Left renal pelvis (tissue), 4 donors: ENCODE measurements around the gene NCS1. TPM values are rescaled to one million over a fixed set of nuclear protein-coding genes. Genes with fewer than 3 reads are reported as not detected.

ENCODE experiments used
- DNase-seq, 4 donors: peaks; one replicate each; pipeline ENCODE4 v3.0.0-alpha.2; 2013; ENCODE audit warnings: low read depth in 4 of 4, low spot score in 3 of 4
- polyA plus RNA-seq, 4 donors: library from polyadenylated mRNA; unstranded; fragments of 120-200 nt; gene quantifications; one replicate each; pipeline ENCODE4 v1.2.1, GENCODE V29; 2013; ENCODE audit not compliant: insufficient read length in 4 of 4

NCS1 gene
- polyA plus RNA-seq, 4 donors = 25.9 to 31.8 (median 27.2) TPM

DNA sequence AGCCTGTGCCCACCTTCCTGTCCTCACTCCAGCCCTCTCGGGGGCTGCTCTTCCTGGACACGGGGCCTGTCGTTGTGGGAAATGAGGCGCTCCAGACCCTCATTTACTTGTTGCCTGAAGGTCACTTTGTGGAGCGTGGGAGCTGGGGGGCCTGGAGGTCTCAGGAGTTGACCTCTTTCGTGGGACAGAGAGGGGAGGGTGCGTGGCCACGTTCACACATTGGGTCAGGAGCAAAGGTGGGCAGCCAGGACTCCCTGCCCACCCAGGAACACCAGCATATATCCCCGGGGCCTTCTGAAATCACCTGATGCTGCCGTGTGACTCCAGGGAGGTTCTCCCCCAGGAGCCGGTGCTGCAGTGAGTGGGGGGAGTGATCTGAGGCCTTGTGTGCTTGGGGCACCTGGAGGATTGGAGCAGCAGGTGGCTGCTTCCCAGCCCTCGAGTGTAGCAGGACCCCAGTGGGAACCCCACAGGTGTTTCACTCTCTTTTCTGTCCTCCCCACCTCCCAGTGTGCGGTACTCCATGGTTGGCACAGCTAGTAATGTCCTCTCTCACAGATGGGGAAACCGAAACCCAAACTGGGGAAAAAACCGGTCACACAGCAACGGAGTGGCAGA lies 20.3 kb downstream of the NCS1 start:
- DNase-seq = no peak

DNA sequence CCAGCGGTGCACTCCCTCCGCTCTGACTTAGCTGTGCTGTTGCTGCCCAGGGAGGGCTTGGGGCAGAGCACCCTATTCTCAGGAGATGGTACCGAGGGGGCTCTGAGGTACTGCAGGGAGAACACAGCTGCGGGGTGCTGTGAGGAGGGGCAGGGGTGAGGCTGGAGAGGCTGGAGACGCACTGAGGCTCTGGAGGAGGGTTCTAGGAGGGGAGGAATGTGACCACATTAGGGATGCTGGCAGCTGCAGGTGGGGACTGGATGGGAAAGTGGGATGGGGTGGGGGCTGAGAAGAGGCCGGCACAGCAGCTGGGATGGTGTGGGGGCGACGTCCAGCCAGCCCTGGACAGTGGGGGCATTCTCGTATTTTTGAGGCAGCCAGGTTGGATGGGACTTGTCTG lies 20.9 kb downstream of the NCS1 start:
- no peak for DNase-seq

GRCh38 chr9:130193531-130194377 lies 21.6 kb downstream of the NCS1 start:
- no peak for DNase-seq

- DNase-seq = no peak
Observed at GRCh38 chr9:130194378-130194932, 22.3 kb downstream of the NCS1 start.

- DNase-seq = no peak
Observed at GRCh38 chr9:130195638-130196037, 23.4 kb downstream of the NCS1 start.

DNA sequence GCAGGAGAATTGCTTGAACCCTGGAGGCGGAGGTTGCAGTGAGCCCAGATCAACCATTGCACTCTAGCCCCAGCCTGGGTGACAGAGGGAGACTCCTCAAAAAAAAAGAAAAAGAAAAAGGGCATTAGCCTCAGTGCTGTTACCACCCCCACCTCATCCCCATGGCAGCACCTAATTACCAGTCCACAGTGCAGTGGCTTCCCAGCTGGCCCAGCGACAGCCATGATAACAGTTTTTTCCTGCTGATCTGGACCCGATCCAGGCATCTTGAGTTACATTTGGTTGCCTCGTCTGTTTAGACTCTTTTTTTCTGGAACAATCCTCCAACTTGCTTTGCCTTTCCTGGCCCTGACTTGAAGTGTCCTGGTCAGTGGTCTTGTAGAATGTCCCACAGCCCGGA lies 24.4 kb downstream of the NCS1 start:
- DNase-seq = no peak

GRCh38 chr9:130197386-130197785 lies 25.2 kb downstream of the NCS1 start:
- no peak for DNase-seq

DNA sequence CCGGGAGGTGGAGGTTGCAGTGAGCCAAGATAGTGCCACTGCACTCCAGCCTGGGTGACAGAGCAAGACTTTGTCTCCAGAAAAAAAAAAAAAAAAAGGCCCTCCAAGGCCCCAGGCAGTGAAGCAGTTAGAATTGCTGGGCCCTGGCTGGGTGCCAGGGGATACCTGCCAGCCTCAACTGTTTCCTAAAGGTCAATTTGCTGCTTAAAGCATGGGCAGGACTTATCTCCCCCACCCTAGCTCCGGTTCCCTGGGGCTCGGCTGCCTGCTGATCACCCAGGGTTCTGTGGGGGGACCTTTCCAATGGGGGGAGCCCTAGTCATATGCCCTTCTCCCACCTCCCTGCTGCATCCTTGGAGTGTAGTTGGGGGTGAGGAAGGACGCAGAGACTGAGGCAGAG lies 25.7 kb downstream of the NCS1 start:
- no peak for DNase-seq

- no peak for DNase-seq
Observed at GRCh38 chr9:130198501-130199179, 26.4 kb downstream of the NCS1 start.

GRCh38 chr9:130199605-130200004 lies 27.4 kb downstream of the NCS1 start:
- no peak for DNase-seq

DNA sequence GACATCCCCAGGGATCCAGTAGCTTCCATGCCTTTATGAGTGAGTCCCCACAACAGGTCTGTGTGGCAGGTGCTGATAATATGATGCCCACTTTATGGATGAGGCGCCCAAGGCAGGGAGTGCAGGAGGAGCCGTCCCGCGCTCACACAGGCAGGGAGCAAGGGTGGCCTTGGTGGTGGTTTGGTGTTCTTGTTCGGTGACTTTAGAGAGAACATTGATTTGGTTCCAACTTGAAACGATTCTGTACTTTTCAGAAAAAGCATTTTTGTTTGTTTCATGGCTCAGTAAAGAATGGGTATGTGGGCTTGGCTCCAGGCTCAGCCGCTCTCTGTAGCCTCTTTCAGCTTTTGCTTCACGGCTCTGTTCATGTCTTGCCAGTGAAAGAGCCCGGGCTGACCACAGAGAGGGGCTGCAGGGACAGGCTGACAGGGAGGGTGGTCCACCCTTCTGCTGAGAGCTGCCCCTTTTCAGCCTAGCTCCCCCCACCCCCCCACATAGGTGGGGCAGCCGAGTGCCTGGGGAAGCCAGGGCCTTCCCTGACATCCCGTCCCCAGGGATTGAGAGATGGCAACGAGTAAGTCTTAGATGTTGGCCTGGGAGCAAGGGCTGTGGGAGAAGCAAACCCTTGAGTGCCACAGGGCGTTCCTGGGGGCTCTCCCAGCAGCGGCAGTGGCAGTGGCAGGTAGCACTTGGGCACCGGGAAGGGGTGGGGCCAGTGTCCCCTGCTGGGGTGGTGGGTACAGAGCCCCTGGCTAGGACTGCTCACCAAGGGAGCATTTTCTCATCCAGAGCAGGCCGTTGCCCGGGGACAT lies 28.0 kb downstream of the NCS1 start:
- no peak for DNase-seq

DNA sequence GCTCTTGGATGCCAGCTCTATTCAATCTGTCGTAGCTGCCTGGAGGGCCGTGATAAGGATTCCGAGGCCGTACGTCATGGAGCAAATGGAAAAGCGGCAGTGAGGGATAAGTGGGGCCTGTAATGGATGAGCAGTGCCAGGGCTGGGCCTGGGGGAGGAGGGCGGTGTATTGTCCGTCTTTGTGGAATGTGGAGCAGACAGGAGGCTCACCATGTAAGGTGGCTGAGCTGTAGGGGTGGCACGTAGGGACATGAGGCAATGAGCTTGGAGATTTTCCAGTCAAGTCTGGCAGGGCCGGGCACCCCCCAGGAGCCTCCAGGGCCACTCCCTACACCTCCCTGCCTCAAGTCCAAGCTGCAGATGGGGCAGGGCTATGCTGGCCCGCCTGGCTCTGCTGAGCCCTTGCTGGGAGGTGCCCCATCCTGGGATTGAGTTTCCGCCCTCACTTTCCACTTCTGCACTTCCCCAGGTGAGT lies 29.2 kb downstream of the NCS1 start:
- DNase-seq = no peak

- DNase-seq = no peak
Observed at GRCh38 chr9:130201974-130202373, 29.8 kb downstream of the NCS1 start.

DNA sequence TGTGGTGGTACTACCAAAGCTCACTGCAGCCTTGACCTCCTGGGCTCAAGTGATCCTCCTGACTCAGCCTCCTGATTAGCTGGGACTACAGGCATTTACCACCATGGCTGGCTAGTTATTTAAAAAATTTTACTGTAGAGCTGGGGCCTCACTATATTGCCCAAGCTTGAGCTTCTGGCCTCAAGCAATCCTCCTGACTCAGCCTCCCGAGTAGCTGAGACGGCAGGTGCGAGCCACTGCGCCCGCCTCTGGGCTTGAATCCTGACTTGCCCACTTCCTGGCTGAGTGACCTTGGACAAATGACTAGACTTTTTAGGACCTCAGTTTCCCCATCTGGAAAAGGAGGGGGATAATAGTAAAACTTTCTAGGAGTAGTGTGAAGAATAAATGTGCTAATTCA lies 32.1 kb downstream of the NCS1 start:
- no peak for DNase-seq

DNA sequence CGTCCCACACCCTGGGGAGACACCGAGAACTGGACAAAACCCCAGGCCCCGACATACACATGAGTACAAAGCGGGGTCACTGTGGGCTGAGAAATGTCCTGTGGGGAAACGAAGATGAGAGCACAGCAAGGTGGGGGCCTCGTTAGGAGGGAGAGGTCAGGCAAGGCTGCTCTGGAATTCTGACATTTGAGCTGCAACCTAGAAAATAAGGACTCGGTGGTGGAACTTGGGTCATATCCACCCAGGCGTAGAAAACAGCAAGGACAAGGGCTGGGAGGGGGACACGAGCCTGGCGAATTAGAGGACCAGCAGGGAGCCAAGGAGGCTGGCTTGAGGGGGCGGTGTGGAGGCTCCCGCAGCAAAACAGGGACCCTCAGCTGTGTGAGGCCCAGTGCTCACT lies 32.8 kb downstream of the NCS1 start:
- DNase-seq = no peak

- no peak for DNase-seq
Observed at GRCh38 chr9:130205912-130206311, 33.7 kb downstream of the NCS1 start.

GRCh38 chr9:130206579-130206978 lies 34.4 kb downstream of the NCS1 start:
- no peak for DNase-seq

DNA sequence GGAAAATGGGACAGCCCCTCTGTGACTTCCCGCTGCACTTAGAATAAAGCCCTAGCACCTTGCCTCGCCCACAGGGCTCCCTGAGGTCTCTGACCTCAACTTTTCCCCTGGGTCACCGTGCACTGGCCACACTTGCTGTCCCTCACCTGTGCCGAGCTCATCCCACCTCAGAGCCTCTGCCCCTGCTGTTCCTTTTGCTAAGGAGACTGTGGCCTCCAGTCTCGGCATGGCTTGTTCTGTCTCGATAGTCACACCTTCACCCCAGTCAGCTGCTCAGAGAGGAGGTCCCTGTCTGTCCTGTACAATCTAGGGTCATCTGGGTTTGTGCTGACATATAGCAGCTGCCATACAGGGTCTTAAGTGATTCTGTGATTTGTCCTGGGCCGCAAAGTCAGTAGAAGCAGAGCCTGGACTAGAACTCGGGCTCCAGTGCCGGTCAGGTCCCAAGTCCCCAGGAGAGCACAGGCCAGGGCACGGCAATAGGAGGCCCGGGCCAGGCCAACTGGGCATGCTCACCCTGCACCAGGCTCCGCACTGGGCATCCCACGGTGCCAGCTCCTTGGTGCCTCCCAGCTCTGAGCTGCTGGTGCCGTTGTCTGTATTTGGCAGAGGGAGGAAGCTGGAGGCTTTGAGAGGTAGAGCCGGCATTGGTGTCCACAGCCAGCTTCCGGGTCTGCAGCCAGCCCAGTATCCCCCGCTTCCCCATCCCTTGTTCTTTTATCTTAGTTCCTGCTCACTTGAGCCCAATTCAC lies 35.2 kb downstream of the NCS1 start:
- DNase-seq = no peak

- DNase-seq = no peak
Observed at GRCh38 chr9:130208600-130209347, 36.6 kb downstream of the NCS1 start.
